Brain microvascular endothelial cell (primary cell): ENCODE results near the gene ADI1.

Experiments used
- DNase-seq: peaks from one replicate; pipeline ENCODE4 v3.0.0-alpha.2; 2020
- H3K27ac ChIP-seq: fragments of 250-450 bp; sonication (Bioruptor Pico); 2 replicates; pipeline ENCODE4 v1.5.1; 2020; ENCODE audit warnings: mild to moderate bottlenecking, moderate library complexity
- H3K27me3 ChIP-seq: fragments of 250-450 bp; sonication (Bioruptor Pico); replicated peaks from 2 replicates; pipeline ENCODE4 v1.5.1; 2020; ENCODE audit warnings: mild to moderate bottlenecking
- H3K36me3 ChIP-seq: fragments of 250-450 bp; sonication (Bioruptor Pico); replicated peaks from 2 replicates; pipeline ENCODE4 v1.5.1; 2020; ENCODE audit warnings: mild to moderate bottlenecking
- H3K4me3 ChIP-seq: 2 replicates; pipeline ENCODE4 v1.5.1; 2011; ENCODE audit warnings: low read depth, mild to moderate bottlenecking, control low read depth, low read length, moderate library complexity
- in situ Hi-C: cut with HindIII; loops from 2 replicates; pipeline ENCODE4 v1.10.0; 2017; ENCODE audit warnings: low sequenced_read_pairs, low pct_ligation_motif_present
- TF ChIP-seq, protein P1 (sequence below): IDR thresholded peaks from 2 replicates; pipeline ENCODE4 v1.5.1; 2011; ENCODE audit warnings: low read depth, mild to moderate bottlenecking, moderate library complexity, low read length, control low read depth, inconsistent platforms; ENCODE audit errors: missing control alignments

Gene ADI1

GRCh38 chr2:3557639-3558204, 38.4 kb upstream of the ADI1 start:
- H3K36me3 ChIP-seq, result peaks cover 21% of the 10 kb centered on the region
- DNase-seq, result no peak
- TF ChIP-seq, protein P1, sequence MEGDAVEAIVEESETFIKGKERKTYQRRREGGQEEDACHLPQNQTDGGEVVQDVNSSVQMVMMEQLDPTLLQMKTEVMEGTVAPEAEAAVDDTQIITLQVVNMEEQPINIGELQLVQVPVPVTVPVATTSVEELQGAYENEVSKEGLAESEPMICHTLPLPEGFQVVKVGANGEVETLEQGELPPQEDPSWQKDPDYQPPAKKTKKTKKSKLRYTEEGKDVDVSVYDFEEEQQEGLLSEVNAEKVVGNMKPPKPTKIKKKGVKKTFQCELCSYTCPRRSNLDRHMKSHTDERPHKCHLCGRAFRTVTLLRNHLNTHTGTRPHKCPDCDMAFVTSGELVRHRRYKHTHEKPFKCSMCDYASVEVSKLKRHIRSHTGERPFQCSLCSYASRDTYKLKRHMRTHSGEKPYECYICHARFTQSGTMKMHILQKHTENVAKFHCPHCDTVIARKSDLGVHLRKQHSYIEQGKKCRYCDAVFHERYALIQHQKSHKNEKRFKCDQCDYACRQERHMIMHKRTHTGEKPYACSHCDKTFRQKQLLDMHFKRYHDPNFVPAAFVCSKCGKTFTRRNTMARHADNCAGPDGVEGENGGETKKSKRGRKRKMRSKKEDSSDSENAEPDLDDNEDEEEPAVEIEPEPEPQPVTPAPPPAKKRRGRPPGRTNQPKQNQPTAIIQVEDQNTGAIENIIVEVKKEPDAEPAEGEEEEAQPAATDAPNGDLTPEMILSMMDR, result no peak
- in situ Hi-C loops, result no loop called here
- H3K27ac ChIP-seq, result peak overlapping the region; percentile 93
- no peaks in the 10 kb centered on the region for H3K27me3 ChIP-seq
- peak overlapping the region; percentile 83 for H3K4me3 ChIP-seq

DNA sequence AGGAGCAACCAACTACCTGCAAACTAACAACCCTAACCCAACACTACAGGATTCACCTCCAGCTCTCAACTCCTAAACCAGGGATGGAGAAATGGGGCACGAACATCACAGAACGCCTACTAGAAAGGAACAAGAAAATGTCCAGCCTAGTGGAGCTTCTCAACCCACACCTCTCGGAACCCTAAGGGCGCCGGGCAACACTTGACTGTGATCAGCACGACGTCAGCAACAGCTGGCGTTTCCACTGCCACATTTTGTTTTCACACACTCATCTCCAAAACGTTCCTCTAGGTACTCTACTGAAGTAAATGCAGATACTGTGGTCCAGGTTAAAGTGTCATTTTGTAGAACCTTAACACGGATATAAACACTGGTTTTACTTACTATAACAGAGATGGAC, 34.6 kb upstream of the ADI1 start:
- peaks cover 44% of the 10 kb centered on the region for H3K36me3 ChIP-seq
- in situ Hi-C loops, result no loop called here
- TF ChIP-seq, protein P1, result no peak

DNA sequence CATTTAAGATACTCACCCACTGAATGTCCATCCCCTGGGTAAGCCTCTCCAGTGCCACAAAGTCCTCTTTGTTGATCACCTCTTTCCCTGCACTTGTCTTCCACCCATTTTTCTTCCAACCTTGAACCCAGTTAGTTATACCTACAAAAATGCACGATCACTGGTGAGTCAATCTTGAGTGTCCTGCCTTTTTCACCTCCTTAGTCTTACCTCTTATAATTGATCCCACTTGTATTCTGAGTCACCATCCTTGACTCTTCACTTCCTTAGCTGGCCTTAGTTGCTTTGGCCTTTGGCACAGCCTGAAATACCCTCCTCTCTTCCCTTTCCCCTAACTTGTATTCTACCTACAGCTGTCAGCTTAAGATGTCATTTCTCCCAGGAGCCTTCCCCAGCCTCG, 28.6 kb upstream of the ADI1 start:
- Histone ChIP-seq H3K27ac (no peak overlapping the region), H3K4me3 (no peak overlapping the region), H3K27me3 (no peaks in the 10 kb centered on the region), H3K36me3 (peaks cover 74% of the 10 kb centered on the region)
- in situ Hi-C loops, result no loop called here
- TF ChIP-seq, protein P1, result no peak
- DNase-seq, result no peak

More for the DNA sequence above, 34.6 kb upstream of the ADI1 start:
- Histone ChIP-seq H3K4me3 (no peak overlapping the region), H3K27me3 (no peaks in the 10 kb centered on the region), H3K27ac (no peak overlapping the region)
- no peak for DNase-seq

- DNase-seq, result no peak
- Histone ChIP-seq H3K27ac (no peak overlapping the region), H3K27me3 (no peaks in the 10 kb centered on the region), H3K4me3 (no peak overlapping the region), H3K36me3 (peaks cover 79% of the 10 kb centered on the region)
- in situ Hi-C loops, result no loop called here
- TF ChIP-seq, protein P1, result no peak
Observed at GRCh38 chr2:3545788-3546478, 26.6 kb upstream of the ADI1 start.

DNA sequence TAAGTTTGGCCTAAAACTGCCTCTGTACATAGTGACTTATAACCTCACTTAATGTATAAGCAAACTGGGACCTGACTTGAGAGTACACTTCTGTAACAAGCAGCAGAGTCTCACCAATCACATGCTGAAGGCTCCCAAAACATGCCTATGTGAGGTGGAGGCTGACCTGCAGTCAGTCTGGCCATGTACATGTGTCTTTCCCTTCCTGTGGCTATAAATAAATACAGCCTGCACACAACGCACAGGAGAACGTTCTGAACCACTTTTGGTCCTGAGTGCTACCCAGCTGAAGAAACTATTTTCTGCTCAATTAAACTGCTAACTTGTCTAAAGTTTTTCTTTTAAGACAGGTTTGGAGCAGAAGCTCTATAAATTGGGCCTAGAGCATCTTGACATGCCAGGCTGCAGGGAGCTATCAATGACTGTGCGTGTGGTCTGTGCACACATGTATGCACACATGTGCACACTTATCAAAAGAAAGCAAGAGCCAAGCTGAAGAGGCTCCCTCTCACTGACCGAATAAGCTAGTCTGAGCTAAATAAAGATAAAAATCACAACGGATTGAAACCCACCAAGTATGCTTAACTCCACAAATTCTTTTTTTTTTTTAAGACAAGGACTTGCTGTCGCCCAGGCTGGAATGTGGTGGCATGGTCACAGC, 23.8 kb upstream of the ADI1 start:
- H3K4me3 ChIP-seq, result no peak overlapping the region
- TF ChIP-seq, protein P1, result no peak
- H3K27me3 ChIP-seq, result no peaks in the 10 kb centered on the region
- in situ Hi-C loops, result no loop called here
- no peak for DNase-seq
- H3K27ac ChIP-seq, result no peak overlapping the region
- peaks cover 65% of the 10 kb centered on the region for H3K36me3 ChIP-seq
